NCI-H2227 (cell line): ENCODE data around the gene PALLD.
A peak's percentile ranks its signal among the peaks of the same experiment; 100 is the strongest.

ENCODE experiments used
- DNase-seq: peaks from one replicate; lab custom pipeline; 2025; ENCODE audit not compliant: unreplicated experiment; lab: John Stamatoyannopoulos, UW

Gene PALLD

GRCh38 chr4:168815379-168816345, 318.8 kb downstream of the PALLD start:
- no peak for DNase-seq

- DNase-seq, result no peak
Observed at GRCh38 chr4:168817370-168817769, 320.5 kb downstream of the PALLD start.

- DNase-seq, result no peak
Observed at GRCh38 chr4:168822481-168822880, 325.6 kb downstream of the PALLD start.

GRCh38 chr4:168825975-168826374, 329.1 kb downstream of the PALLD start:
- no peak for DNase-seq

- DNase-seq, result no peak
Observed at GRCh38 chr4:168826620-168827019, 329.8 kb downstream of the PALLD start.

GRCh38 chr4:168830777-168831512, 334.1 kb downstream of the PALLD start:
- DNase-seq, result no peak

- DNase-seq, result no peak
Observed at GRCh38 chr4:168831585-168831918, 334.7 kb downstream of the PALLD start.

- peak; percentile 69 for DNase-seq
Observed at GRCh38 chr4:168831919-168832762, 335.3 kb downstream of the PALLD start.

- no peak for DNase-seq
Observed at GRCh38 chr4:168832763-168833575, 336.1 kb downstream of the PALLD start.

GRCh38 chr4:168833881-168834280, 337.0 kb downstream of the PALLD start:
- no peak for DNase-seq

GRCh38 chr4:168835880-168836454, 339.1 kb downstream of the PALLD start:
- DNase-seq, result no peak

- no peak for DNase-seq
Observed at GRCh38 chr4:168836490-168836889, 339.6 kb downstream of the PALLD start.

GRCh38 chr4:168837922-168838321, 341.1 kb downstream of the PALLD start:
- DNase-seq, result no peak

GRCh38 chr4:168839758-168840391, 343.0 kb downstream of the PALLD start:
- DNase-seq, result no peak

- no peak for DNase-seq
Observed at GRCh38 chr4:168840392-168840763, 343.5 kb downstream of the PALLD start.

- no peak for DNase-seq
Observed at GRCh38 chr4:168841000-168841671, 344.3 kb downstream of the PALLD start.

GRCh38 chr4:168841672-168842019, 344.8 kb downstream of the PALLD start:
- no peak for DNase-seq

GRCh38 chr4:168842186-168842585, 345.3 kb downstream of the PALLD start:
- DNase-seq, result no peak

- no peak for DNase-seq
Observed at GRCh38 chr4:168843635-168844034, 346.8 kb downstream of the PALLD start.
